Activated T-cell treated with anti-CD3 and anti-CD28 coated beads, Interleukin-2, amount 50 U/mL, for 1 hour (primary cell): ENCODE data around the gene LGR5.

Experiments used
- DNase-seq: peaks from one replicate; pipeline ENCODE4 v3.0.0-alpha.2; 2020

LGR5 gene

DNA sequence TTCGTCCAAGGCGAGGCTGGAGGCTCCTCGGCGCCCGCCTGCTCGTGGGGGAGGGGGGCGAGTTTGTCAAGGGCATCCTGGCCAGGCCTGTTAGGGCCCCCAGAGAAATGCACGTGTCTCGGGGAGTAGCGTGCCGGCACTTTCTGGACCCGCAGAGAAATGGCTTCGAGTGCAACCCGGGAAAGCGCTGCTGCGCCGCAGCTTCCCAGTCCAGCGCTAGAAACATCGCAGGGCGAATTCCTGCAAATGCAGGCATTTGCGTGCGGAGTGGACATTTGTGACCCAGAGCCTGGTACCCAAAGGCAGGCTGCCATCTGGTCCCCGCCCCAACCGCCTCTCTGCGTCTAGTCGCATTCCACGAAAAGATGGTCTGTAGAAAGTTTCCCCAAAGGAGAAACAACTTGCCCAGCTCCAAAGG lies 756 bp downstream of the LGR5 start:
- no peak for DNase-seq

DNA sequence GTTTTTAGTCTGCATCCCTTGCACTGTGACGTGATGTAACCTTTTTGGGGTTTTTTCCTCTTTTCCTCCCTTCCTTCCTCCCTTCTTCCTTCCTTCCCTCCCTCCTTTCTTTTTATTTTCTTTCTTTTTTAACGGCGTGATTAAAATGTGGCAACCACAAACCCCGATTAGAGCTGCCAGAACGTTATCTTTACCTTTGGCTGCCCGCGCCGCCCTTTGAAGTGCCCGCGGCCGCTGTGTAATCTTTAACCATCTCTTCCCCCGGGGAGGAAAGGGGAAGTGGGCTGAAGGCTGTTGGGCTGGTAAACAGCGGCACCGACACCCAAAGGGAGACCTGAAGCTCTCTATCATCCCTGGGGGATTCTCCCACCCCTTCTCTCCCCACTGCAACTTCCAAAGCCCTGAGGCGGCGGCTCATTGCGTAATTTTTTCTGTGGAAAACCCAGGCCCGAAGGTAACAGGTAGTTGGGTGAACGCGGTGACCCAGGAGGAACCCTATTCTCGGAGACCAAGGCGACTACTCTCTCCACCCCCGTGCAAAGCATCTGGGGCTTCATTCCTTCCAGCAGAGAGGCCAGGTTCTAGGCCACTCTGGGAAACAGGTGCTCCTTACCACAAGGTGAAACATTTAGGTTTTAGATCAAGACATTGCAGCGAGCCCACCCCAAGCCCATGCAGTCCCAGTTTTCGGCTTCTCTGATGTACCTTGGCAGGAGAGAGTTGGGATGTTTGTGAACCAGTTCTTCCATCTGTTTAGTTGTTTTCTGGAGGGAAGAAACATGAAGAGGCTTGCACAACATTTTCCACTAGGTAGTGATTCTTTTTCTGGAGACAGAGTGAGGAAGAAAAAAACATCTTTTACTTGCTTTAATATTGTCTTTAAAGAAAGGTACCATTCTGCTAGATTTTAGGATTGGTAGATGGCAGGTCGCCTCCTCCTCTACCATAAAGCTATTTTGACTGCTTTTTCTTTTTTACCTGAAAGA lies 1.5 kb downstream of the LGR5 start:
- DNase-seq = no peak

DNA sequence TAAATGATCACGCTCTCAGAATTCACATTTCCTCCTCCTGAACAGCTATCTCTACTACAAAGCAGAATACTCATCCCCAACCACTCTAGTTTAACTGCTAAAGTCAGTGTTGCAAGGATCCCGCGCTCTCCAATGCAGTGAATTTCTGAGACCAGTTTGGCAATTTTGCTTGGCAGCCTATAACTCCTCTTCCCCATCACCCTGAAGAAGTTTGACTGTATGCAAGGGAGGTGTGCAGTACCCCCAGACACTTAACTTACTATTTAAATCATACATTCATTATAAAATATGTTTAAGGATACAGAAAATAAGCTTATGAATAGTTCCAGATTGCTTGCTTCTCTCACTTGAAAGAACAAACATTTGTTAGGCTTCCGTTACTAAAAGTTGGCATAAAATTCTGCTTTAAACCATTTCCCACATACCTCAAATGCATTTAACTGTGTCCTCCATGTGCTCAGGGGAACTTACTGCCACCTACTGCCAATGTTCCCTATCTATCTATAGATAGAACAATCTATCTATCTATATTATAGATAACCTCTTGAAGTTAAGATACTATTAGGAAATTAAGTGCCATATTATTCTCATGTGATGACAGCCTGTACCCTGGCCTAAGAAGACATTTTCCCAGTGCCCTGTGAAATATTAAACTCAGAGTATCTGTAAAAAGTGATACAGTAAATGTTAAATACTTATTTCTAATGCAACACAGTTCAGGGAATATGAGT lies 2.4 kb downstream of the LGR5 start:
- no peak for DNase-seq

DNA sequence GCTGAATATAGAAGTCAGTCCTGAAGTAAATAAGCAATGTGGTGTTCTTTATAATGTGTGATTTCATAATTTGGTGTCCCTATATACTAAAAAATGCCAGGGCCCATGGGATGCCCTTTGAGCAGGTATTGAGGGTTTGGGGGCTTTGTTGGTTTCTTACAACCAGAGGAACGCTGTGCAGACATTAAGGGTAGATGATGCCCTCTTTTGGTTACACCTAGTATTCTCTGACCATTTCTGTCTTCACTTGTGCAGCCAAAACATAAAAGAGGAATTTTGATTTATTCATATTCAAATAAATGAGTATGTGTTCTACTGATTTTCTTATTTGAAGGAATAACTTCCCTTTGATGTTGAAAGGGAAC lies 3.0 kb downstream of the LGR5 start:
- DNase-seq = no peak

DNA sequence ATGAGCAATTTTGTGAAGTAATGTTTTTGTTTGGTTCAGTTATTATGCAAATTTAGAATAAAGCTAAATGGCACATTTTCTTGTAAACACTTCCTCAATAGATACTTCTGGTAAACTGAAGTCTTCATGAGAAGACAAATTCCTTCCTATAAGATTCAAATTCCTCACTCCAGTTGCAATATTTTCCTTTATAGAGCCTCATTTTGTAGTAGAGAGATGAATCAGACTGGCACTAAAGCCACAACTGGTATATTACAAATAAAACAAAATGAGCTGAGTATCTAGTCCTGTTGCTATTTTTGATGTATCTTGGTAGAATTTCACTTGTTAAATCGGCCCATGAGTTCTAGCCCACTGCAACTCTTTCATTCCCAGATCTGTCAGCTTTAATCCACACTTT lies 5.5 kb downstream of the LGR5 start:
- DNase-seq = no peak

DNA sequence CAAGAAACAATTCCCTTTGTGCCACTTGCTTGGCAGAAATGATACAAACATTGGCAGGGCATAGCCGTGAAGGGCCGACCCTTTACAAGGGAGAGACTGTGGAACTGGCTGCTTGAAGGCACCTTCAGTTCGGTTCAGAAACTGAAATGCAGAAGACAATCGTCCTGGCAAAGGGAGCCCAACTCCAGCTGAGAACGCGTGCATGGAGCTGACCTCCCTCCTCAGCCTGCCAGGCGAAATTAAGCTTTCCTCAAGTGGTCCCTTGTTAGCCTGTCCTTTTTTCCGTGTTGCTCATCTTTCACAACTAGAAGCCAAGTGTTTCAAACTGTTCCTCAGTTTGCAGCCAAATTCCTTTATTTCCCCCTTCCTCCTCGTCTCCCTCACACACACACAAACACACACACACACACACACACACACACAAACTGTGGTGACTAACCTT lies 8.1 kb downstream of the LGR5 start:
- DNase-seq = no peak

DNA sequence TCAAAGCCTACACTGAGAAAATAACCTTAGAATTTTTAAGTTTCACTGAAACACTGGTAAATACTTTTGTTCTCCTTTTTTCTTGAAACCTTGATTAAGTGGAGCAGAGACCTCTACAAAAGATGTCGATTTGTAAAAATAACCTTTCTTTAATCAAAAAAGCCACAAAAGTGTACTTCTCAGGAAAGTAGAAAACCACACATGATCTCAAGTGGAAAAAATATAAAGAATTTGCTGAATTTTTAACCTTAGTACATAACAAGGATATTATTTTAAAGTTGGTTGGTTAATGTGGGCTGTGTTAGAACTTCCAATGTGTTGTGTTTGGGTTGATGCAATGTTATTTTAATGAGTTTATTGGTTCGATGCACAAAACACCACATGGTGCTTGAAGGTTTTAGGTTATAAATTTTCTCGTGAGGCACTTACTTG lies 8.6 kb downstream of the LGR5 start:
- no peak for DNase-seq

DNA sequence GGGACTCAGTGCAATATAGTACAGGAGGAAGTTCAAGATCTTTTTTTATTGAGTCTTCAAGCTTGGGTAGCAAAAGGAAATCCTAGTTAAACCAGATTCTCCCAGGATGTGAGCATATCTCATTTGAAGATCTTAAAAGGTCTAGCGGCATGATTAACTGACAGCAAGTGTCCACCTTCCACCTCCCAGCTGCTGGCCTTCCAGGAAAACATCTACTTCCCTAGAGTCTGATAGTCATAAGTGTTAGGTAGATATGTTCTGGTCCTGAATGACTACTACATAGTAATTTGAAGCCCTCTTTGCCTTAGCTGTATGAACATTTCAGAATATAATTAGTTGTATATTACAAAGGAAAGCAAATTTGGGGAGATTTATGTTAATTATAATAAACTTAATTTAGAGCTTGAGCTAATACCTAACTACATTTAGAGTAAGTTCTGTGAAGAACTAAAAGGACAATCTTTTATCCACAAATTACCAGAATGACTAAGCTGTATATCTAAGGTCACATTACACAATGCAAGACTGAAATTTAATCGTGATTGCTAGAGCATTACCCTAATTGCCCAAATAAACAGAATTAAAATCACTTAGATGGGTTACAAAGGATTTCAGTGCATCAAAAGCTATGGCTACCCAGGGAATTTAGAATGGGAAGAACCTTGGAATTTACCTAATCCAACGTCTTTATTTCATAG lies 9.9 kb downstream of the LGR5 start:
- no peak for DNase-seq

DNA sequence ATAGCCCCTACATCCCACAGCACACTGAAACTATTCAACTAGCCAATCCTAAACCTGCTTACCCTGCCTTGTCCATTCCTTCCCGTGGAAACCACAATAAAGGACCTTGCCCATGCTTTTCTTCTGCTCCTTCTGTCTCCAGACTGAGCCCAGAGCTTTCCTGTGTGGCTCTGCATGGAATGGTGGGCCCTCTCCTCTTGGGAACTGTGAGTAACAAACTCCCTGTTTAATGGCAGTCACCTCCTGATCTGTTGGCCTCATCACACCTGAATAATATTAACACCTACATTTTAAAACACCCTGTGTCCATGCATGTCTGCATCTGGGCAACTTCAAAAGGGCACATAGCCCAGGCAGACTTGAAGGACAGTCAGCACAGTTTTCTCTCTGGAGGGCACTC lies 12.4 kb downstream of the LGR5 start:
- no peak for DNase-seq

DNA sequence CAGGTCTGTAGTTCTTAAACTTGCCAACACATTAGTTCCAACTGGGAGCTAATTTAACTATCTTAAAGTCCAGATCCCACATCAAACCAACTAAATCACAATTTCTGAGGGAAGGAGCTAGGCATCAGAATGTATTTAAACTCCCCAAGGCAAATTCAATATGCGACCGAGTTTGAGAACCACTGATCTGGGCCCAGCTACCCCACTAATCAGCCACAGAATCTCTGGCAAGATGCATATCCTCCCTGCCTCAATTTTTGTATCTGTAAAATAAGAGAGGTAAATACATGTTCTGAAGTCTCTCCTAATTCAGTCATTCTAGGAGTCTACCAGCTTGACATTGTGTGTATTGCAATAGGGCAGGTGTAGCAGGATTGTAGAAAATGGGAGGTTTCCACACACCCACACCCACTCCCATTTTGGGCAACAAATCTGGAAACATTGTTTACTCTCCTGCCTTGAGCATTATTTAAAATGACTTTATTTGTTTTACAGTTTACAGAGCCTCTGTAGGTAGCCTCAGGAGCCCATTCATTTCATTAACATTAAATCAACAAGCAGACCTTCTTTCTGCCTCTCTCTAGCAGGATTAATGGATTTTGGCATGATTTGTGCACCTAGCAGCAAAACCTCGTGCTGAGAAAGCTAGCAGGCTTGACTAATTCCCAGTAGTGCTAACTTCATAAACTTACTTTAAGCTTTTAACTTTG lies 15.6 kb downstream of the LGR5 start:
- no peak for DNase-seq

DNA sequence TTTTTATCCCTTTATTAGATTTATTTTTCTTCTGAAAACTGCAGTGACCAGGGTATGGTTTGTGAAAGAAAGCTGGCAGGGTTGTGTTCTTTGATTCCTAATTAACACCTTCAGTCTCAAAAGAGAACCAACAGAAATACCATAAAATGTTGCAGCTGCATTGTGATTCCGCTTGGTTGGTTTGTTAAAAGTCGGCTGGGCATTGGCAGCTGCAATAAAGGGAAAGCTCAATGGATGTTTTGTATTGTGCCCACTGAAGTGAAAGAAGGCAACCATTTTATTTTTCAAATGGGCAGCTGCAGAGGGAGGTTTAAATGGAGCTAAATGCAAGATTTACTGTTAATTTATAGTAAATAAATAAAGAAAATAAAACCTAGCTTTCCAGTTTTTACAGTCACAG lies 16.7 kb downstream of the LGR5 start:
- no peak for DNase-seq

DNA sequence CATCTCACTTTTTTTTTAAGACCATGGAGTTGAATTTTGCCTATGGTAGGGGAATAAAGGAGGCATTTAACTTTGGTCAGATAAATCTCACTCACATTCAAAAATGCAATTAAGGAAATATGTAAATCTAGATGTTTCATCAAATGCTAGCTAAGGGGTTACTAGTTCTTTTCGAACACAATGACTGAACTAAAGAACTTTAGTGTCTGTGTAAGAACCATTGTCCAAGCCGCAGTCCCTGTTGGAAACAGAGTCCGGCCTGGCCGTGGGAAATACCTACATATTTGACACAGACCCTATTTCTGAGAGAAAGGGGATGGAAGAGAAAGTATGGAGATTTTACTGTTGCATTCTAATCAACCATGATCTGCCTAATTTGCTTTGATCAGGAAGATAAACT lies 17.4 kb downstream of the LGR5 start:
- DNase-seq = no peak

DNA sequence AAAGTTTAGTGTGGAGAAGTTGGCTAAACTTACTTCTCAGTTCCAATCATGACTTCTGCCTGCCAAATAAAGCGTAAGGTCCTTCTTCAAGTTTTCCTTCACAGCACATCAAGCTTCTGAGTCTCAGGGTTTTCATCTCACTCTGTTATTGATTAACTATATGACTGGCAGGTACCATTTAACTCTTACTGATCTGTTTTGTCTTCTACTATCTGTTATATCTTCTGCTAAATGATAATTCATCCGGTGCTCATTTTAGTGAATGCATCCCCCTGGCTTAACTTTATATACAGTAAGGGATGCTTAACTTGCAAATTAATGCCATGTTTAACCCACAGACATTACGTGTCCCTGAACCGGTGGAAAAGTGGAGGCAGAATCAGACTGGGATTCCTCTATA lies 20.7 kb downstream of the LGR5 start:
- DNase-seq = no peak

DNA sequence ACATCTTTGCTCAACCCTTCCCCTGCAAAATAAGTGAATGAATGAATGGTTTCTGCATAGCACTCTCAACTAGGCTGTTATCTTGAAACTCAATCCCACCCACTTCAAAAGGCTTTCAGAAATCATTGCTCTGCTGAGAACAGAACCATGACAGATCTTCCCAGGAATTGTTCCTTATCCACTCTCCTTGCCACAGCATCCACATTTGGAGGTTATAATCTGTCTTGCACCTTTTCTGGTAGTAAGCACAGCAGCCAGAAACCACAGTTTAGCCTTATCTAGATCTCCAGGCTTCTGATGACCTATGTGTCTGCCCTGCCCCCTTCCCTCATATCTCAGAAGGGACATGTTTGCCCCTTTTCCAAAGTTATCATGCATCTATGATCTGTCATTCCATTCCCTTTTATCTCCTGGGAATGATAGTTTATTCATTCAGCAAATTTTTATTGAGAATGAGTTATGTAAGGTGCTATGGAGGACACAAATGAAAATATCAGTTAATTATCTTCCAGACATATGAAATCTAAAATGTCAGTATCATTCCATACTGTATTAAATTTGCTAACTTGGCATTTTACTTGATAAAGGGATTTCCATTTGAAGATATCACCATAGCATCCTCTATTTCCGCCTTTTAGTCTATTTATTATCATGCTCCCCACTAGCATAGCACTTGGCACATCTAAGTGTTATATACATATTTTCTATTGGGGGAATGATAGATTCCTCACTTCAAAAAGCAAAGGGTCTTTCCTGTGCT lies 21.4 kb downstream of the LGR5 start:
- DNase-seq = no peak

DNA sequence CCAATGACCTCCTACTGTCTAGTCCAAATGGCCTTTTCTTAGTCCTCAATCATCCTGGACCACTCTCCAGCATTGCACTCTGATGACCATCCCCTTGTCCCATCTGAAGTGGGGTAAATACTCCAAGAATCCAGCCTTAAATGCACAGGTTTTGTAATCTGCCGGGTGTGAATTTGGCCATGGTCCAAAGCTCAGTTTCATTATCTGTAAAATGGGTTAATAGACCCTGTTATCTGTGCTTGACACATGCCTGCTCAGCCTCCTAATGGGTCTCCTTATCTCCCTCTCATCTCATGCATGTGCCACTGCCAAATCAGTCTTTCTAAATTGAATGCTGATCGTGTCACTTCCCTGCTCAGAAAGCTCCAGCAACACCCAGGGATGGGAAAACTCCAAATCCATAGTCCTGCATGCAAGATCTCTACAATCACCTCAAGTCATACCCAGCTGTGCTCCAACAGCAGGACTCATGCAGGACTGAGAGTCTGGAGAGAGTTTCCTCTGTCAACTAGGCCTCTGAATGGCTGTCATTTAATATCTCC lies 22.3 kb downstream of the LGR5 start:
- no peak for DNase-seq

DNA sequence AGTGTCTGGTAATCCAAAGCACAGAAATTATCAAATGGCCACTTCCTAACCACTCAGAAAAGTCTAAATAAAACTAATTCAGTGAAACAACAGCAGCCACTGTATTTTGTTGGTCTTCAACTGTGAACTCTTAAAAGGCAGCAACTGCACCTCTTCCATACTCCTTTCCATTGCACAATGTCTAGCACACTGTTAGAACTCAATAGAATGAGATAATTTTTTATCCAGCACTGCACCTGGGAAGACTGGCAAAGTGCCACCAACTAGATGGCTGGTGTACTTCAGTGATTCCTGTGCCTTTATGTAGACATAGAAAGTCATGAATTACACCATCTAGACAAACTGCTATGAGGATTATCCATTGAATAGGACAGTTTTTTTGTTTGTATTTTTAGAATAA lies 26.2 kb downstream of the LGR5 start:
- DNase-seq = no peak

DNA sequence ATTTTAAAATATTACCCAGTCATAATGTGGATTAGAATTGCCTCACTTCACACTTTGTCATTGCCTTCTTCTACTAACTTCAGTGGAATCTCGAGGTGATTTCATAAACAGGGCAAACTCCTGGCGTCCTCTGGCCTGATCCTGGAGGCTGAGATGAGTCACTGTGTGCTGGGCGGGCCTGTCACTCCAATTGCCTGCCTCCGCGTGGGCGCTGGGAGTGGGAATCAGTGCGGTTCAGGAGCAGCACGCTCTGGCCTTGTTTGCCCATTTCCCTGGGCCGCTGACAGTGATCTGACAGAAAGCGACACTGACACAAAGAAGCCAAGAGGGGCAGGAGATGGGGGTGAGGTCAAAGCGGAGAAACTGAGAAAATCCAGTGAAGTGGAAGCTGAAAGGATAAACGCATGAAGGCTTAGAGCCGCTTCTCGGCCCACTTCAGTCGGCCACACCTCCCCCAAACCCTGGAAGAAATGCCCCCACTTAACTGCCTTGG lies 29.7 kb downstream of the LGR5 start:
- DNase-seq = no peak

DNA sequence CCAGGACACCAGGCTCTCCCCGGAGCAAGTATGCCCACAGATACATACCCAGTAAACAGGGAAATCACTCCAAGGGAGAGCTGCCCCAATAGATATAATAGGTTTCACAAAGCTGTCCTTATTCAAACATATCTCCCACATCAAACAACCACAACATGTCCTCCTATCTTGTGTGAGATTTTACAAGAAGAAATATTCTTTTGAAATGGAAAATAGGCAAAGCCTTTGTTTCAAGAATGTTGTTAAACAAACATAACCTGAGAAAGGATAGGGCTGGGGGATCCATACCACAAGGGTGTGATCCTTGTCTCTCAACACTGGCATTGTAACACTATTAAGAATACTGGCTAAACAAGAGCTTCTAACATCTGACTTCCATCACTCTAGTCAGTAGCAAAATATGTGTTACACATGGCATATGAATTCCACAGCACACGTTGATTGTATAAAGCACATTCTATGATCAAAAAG lies 32.9 kb downstream of the LGR5 start:
- DNase-seq = no peak

DNA sequence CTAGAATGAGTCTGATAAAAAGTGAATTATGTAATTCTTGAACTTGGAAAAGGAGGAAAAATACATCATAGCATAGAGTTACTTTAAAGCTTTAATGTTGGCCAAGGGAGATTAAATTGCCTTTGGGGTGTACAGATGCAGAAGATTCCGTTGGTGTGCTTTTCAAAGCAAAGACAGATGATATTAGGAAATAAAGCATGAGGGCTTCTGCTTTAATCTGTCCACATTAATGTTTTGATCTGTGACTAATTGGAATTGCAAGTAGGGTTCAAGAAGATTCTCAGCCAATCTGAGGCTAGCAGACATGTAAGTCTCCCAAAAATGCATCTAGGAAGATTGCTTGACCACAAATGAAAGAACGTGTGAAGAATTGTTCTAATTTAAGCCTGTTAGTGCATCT lies 35.2 kb downstream of the LGR5 start:
- no peak for DNase-seq

DNA sequence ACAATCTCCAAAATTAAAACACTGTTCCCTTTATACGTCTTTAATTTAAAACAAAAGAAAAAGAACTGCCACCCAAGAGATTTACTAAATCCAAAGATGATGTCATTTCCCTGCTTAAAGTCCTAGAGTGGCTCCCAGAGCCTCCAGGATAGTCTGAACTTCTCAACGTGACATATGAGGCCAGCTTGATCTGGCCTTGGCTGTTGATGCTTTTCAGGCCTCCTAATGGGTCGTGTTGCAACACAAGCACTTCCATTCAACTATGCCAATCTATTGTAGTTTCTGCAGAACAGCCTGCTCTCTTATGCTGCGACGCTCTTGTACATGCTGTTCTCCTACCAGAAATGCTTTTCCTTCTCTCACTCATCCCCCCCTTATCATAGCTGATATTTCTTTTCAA lies 35.7 kb downstream of the LGR5 start:
- DNase-seq = no peak

DNA sequence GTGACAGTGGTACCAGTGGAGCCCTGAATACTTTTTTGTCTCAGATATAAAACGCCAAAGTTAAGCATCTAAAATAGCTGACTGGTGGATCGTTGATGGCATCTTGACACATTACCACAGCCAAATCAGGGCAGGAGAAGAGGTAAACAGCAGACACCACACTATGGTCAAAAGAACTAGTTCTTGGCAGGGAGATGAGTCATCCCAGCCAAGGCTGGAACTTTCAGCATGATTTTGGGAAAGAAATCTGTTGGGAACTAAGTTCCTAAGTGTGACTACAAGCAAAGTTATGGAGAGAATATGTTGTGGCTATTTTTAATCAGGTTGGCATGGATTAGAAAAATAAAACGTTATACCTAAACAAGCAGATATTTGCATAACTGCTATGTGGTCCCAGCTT lies 36.9 kb downstream of the LGR5 start:
- no peak for DNase-seq

DNA sequence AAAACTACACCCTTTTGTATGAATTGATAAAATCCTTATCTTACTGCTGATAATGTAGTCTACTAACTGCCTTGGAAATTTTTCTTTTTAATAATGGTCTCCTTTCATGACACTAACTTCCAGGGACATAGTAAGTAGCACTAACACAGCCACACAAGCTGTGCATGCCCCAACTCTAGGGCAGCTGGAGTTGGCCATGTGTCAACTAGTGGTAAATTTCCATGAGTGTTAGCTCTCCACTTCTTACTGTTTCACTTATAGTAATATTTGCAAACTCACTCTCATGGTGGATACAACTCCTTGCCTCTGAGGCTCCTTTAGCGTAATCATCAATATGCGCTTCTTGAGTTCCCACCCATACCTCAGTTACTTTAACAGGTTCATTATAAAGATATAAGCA lies 38.0 kb downstream of the LGR5 start:
- no peak for DNase-seq
